ENCODE results near the gene SLC13A5.

DNA sequence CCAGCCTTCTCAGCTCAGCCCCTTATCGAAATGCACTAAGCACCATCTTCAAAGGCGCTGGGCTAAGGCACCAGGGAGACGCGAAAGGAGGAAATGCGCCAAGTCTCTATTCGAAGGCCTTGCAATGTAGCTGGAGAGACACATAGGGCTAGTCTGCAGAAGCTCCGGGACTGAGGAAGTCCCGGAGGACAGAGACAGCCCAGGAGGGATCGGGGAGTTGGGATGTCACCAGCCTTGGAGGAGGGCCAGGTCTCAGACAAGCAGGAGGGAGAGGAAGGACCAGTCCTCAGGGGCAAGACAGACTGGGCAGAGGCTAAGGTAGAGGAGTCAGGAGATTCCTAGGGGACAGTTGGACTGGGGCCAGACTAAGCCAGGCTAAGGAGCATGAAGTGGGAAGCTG, 53.1 kb downstream of the SLC13A5 start:
- TF ChIP-seq, protein P1, sequence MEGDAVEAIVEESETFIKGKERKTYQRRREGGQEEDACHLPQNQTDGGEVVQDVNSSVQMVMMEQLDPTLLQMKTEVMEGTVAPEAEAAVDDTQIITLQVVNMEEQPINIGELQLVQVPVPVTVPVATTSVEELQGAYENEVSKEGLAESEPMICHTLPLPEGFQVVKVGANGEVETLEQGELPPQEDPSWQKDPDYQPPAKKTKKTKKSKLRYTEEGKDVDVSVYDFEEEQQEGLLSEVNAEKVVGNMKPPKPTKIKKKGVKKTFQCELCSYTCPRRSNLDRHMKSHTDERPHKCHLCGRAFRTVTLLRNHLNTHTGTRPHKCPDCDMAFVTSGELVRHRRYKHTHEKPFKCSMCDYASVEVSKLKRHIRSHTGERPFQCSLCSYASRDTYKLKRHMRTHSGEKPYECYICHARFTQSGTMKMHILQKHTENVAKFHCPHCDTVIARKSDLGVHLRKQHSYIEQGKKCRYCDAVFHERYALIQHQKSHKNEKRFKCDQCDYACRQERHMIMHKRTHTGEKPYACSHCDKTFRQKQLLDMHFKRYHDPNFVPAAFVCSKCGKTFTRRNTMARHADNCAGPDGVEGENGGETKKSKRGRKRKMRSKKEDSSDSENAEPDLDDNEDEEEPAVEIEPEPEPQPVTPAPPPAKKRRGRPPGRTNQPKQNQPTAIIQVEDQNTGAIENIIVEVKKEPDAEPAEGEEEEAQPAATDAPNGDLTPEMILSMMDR (IDR thresholded peaks at IDR 0.05; ENCODE audit: low read depth, low read length), result no peak
- TF ChIP-seq POLR2A (IDR thresholded peaks at IDR 0.05; ENCODE audit: extremely low read depth, insufficient read length) (no peak), MYC (IDR thresholded peaks at IDR 0.05; ENCODE audit: low read depth, low read length) (no peak)
- TF ChIP-seq, protein P2, sequence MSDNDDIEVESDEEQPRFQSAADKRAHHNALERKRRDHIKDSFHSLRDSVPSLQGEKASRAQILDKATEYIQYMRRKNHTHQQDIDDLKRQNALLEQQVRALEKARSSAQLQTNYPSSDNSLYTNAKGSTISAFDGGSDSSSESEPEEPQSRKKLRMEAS (IDR thresholded peaks at IDR 0.05; ENCODE audit: low read depth, low read length), result no peak

Data from NB4 (cell line).